NCI-H446 treated with DMSO at 0.1 percent for 48 hours (cell line): ENCODE measurements around the gene SF3B1.
"Not testable (repeated sequence)": the region's sequence is repeated elsewhere in the genome, so short reads cannot be mapped to it uniquely, and the experiment has no call there.

Experiments
- DNase-seq: peaks from one replicate; lab custom pipeline; 2025; lab: John Stamatoyannopoulos, UW

Gene SF3B1

DNA sequence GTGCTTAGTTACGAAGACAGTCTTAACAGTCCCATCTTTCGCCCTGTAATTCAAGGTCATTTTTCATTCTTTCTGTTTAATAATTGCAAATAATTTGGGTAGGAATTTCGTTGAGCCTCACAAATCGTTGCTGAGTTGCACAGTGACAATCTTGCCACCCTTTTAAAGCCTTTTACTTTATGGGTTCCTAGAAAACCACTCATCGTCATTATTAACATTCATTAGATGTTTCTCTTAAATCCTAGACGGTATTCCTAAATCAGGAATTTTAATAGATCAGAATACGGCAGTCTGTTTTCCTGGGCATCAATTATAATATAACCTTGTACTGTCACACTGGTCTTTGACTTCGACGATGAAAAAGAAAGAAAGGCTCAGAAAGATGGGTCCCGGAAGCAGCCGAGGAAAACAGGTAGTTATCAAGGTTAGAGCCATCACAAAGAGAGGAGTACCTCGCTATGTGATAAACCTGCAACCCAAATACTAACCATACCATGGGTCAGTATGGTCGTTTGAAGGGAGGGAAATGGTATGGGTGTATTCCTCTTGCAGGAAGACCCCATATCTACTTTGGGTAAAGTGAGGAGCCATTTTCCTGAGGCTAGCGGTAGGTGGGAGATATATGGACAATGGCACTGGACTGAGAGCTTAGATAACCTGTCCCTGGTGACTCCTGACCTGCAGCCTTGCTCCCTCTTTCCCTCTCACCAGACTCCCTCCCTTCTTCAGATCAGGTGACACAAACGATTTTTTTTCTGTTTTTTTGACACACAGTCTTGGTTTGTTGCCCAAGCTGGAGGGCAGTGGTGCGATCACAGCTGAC lies 981 bp upstream of the SF3B1 start:
- DNase-seq: no peak

- DNase-seq: no peak
These were observed 919 bp downstream of the SF3B1 start for GRCh38 chr2:197433780-197434438.

GRCh38 chr2:197432527-197432926 lies 2.3 kb downstream of the SF3B1 start:
- DNase-seq: not testable (repeated sequence)

- no peak for DNase-seq
These were observed 3.0 kb downstream of the SF3B1 start for GRCh38 chr2:197431858-197432257.

GRCh38 chr2:197427986-197428385 lies 6.8 kb downstream of the SF3B1 start:
- DNase-seq: no peak

- DNase-seq: no peak
These were observed 7.9 kb downstream of the SF3B1 start for GRCh38 chr2:197426723-197427603.

- DNase-seq: no peak
These were observed 9.3 kb downstream of the SF3B1 start for GRCh38 chr2:197425550-197425949.

GRCh38 chr2:197423307-197423706 lies 11.5 kb downstream of the SF3B1 start:
- no peak for DNase-seq

- no peak for DNase-seq
These were observed 15.4 kb downstream of the SF3B1 start for GRCh38 chr2:197419438-197419837.

GRCh38 chr2:197416268-197416667 lies 18.6 kb downstream of the SF3B1 start:
- DNase-seq: no peak

DNA sequence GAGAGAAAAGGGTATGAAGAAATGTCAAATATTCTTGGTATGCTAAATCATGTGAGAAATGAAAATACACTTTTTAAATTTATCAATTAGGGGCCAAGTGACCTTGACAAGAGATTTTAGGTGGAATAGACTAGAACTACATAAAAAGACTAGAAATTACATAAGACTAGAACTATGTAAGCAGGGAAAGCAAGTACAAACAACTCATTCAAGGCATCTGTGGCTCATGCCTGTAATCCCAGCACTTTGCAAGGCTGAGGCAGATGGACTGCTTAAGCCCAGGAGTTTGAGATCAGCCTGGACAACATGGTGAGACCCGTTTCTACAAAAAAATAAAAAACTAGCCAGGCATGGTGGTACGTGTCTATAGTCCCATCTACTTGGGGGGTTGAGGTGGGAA lies 20.3 kb downstream of the SF3B1 start:
- no peak for DNase-seq

DNA sequence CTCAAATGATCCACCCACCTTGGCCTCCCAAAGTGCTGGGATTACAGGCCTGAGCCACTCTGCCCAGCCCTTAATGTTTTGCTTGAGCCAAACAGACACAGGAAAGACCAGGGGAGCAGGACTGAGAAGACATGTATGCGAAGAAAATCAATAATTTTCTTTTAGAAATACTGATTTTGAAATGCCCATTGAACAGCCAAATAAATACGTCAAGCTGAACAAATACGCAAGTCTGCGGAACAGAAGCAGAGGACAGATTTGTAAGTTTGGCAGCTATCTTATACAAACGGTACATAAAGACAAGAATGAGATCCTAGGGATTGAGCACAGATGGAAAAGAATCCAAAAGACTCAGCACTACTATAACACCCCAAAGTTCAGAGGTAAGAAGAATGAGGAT lies 20.8 kb downstream of the SF3B1 start:
- DNase-seq: no peak

- DNase-seq: no peak
These were observed 29.2 kb downstream of the SF3B1 start for GRCh38 chr2:197405582-197405981.

DNA sequence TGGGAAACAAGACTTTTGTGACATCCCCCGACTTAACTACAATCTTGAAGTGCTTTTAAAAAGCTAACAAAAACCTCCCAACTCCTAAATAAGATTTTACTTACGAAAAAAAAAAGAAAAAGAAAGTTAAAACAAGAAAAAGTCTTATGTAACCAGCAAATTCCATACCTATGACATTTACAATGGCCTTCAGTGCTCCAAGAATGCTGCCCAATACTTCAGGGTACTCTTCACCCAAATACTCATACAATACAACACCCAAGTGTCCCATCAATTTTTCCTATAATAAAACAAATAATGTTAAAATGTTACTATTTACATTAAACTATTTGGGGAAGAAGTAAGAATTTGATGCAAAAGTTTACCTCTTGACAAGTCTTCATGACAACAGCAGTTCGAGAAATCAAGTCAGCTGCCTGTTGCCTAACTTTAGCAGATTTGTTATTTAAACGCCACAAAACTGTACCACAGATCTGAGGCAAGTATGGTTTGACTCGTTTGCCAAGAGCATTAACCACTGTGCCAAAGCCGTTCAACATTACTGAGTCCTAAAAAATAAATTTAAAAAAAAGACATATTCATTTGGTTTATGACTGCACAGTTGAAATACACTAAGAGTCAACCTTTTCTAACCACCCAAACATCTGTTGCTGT lies 34.8 kb downstream of the SF3B1 start:
- no peak for DNase-seq

- DNase-seq: no peak
These were observed 35.9 kb downstream of the SF3B1 start for GRCh38 chr2:197398913-197399312.

DNA sequence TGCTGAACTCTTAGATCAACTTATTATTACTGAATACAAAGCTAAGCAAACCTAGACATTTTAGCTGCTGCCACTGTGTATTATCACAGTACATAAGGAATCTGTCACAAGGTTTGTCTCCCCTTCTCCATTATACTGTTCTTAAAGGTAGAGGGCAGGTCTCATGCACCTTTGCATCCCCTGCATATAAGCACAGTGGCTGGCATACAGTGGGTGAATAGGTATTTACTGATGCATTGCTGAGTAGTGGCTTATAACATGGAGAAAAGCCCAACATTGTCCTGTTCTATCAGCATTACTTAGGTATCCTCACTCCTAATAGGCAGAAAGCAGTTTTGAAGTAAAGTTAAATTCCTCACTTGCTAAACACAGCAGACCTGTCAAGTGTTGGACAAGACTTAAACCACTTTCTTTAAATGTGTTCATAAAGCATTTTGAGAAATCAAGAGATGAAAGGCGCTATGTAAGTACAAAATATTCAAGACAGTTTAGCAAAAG lies 43.6 kb downstream of the SF3B1 start:
- DNase-seq: no peak

DNA sequence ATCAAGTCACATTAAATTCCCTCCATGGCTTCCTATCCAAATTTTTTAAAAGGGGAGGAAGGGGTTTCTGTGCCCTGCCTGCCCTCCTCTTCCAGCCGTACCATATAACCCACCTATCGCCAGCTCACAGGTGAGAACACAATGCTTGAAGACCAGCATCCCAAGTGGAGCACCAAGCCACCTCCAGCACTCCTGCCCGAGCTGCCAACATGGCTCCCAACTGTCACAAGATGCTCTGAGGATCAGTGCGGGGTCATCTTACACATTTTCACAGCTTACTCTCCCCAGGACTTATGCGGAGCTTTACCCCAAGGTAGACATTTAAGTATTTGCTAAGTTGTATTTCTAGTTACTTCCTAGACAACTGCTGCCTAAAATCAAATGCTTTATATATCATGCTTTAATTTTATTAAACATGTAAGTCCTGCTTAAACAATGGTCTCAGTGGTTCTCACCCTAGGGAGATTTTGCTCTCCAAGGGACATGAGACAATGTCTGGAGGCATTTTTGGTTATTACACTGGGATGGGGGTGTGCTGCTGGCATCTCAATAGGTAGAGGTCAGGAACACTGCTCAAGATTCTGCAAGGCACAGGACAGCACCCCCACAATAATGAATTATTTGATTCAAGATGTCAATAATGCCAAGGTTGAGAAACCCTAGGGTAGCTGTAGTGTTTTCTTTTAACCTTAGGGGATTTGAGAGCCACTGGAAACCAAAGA lies 45.8 kb downstream of the SF3B1 start:
- DNase-seq: no peak

DNA sequence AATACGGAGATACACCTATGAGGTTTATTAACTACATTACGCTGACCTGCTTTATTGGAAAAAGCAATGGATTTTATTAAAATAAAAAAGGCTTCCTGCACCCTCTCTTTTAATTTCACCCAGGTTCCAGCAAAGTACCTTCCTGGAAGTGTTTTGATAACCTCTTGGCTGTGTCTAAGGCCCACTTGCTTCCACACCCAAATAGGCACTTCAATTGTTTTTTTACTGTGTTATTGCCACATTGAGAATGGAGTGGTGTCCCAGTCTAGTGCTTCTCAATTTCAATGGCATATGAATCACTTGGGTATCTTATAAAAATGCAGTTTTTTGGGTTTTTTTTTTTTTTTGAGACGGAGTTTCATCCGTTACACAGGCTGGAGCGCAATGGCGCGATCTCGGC lies 47.6 kb downstream of the SF3B1 start:
- no peak for DNase-seq

- no peak for DNase-seq
These were observed 48.6 kb downstream of the SF3B1 start for GRCh38 chr2:197386242-197386641.

- DNase-seq: no peak
These were observed 51.0 kb downstream of the SF3B1 start for GRCh38 chr2:197383825-197384224.

- DNase-seq: no peak
These were observed 53.2 kb downstream of the SF3B1 start for GRCh38 chr2:197381641-197382040.
